CD4-positive, CD25-positive, alpha-beta regulatory T cell (primary cell): ENCODE measurements around the gene SERPINI1. TPM values are rescaled to one million over a fixed set of nuclear protein-coding genes. Genes with fewer than 3 reads are reported as not detected.
A peak's percentile ranks its signal among the peaks of the same experiment; 100 is the strongest.

Experiments
- ATAC-seq, 2 donors: fragments of 150-1000 bp; cut with Tn5 transposase; one replicate each; pipeline ENCODE4 v1.10.0; 2021; ENCODE audit warnings: low read depth in 2 of 2, moderate number of reproducible peaks in 2 of 2, moderate library complexity in 1 of 2
- DNase-seq, 3 donors: peaks; one replicate each; pipeline versions ENCODE4 v3.0.0 to v3.0.0-alpha.2; 2012 to 2022; ENCODE audit warnings: mixed read lengths in 1 of 3
- H3K27ac ChIP-seq: one replicate; pipeline ENCODE4 v1.7.0; 2013; ENCODE audit warnings: mild to moderate bottlenecking, low read length; ENCODE audit not compliant: insufficient read depth, poor library complexity, severe bottlenecking
- H3K27me3 ChIP-seq: one replicate; pipeline ENCODE4 v1.7.0; 2013; ENCODE audit warnings: low read length; ENCODE audit not compliant: control insufficient read depth, insufficient read depth
- H3K36me3 ChIP-seq: one replicate; pipeline ENCODE4 v1.7.0; 2013; ENCODE audit warnings: mild to moderate bottlenecking, low read length, moderate library complexity; ENCODE audit not compliant: control insufficient read depth, insufficient read depth
- H3K4me1 ChIP-seq: 2 replicates; pipeline ENCODE4 v1.7.0; 2013; ENCODE audit warnings: mild to moderate bottlenecking, low read length; ENCODE audit not compliant: insufficient read depth, control insufficient read depth, poor library complexity, severe bottlenecking
- H3K4me3 ChIP-seq: one replicate; pipeline ENCODE4 v1.7.0; 2013; ENCODE audit warnings: low read depth, mild to moderate bottlenecking, low read length, moderate library complexity
- H3K9me3 ChIP-seq, 2 experiments: 1 replicate in 1 of 2; 2 replicates in 1 of 2; pipeline ENCODE4 v1.7.0; 2013; ENCODE audit warnings: low read length in 2 of 2, mild to moderate bottlenecking in 1 of 2, moderate library complexity in 1 of 2; ENCODE audit not compliant: control insufficient read depth in 2 of 2
- H3K27ac Mint-ChIP-seq, 3 donors: one replicate each; pipeline ENCODE4 v1.8.0; 2020 to 2022; ENCODE audit warnings: mild to moderate bottlenecking in 3 of 3, mixed read lengths in 3 of 3, moderate library complexity in 2 of 3
- H3K27me3 Mint-ChIP-seq: one replicate; pipeline ENCODE4 v1.8.0; 2022; ENCODE audit warnings: mild to moderate bottlenecking, mixed read lengths
- H3K36me3 Mint-ChIP-seq: one replicate; pipeline ENCODE4 v1.8.0; 2020; ENCODE audit warnings: mixed read lengths
- H3K4me1 Mint-ChIP-seq, 4 donors: one replicate each; pipeline ENCODE4 v1.8.0; 2020 to 2022; ENCODE audit warnings: mixed read lengths in 4 of 4, mild to moderate bottlenecking in 1 of 4
- H3K4me3 Mint-ChIP-seq, 4 donors: one replicate each; pipeline ENCODE4 v1.8.0; 2020 to 2022; ENCODE audit warnings: mild to moderate bottlenecking in 4 of 4, mixed read lengths in 4 of 4, moderate library complexity in 3 of 4
- H3K9me3 Mint-ChIP-seq, 7 donors: one replicate each; pipeline ENCODE4 v1.8.0; 2020 to 2022; ENCODE audit warnings: mixed read lengths in 7 of 7, mild to moderate bottlenecking in 3 of 7, moderate library complexity in 2 of 7
- polyA plus RNA-seq, 4 donors: library from polyadenylated mRNA; unstranded; fragments of 300-500 nt; fragmentation: Illumina TruSeq; gene quantifications; one replicate each; pipeline ENCODE4 v1.2.3, GENCODE V29; 2021
- total RNA-seq: library from RNA; stranded (reverse); gene quantifications from one replicate; pipeline ENCODE4 v1.2.3, GENCODE V29; 2022

Gene SERPINI1
- total RNA-seq (2.4 TPM), polyA plus RNA-seq (10 to 100 TPM; 12.8 to 17.8 (median 15.3) TPM)

- H3K9me3 ChIP-seq = no peaks in the 10 kb centered on the region
- H3K4me1 Mint-ChIP-seq = peaks cover 8 to 34% (median 19%) of the 10 kb centered on the region in 4 donors
- H3K9me3 Mint-ChIP-seq = no peaks in the 10 kb centered on the region
- peaks cover 45% of the 10 kb centered on the region for H3K4me1 ChIP-seq
- peak within 1 kb of the TSS; percentile 91 for H3K27ac ChIP-seq
- peak within 1 kb of the TSS; percentile 95 for H3K4me3 ChIP-seq
- DNase-seq = peak in 2 of 3 donors; percentile 75 to 90
- no peaks in the 10 kb centered on the region for H3K36me3 ChIP-seq
- ATAC-seq = peak; percentile 35 to 36
- no peaks in the 10 kb centered on the region for H3K27me3 ChIP-seq
- no peaks in the 10 kb centered on the region for H3K27me3 Mint-ChIP-seq
- H3K4me3 Mint-ChIP-seq = no peak within 1 kb of the TSS
- peak within 1 kb of the TSS in 1 of 3 donors; percentile 38 for H3K27ac Mint-ChIP-seq
- peaks cover 4% of the 10 kb centered on the region for H3K36me3 Mint-ChIP-seq
Observed at GRCh38 chr3:167735233-167736138, at the start of gene SERPINI1. Gene SERPINI1, plus strand, starts transcription at chr3:167735721. Its CDS starts 53,408 bp downstream, at chr3:167789129.

GRCh38 chr3:167691366-167691765 lies 44.2 kb upstream of the SERPINI1 start:
- H3K4me1 ChIP-seq = peaks cover 13% of the 10 kb centered on the region
- Mint-ChIP-seq H3K27ac (peak overlapping the region in 2 of 3 donors; percentile 76 to 87), H3K36me3 (peaks cover 20% of the 10 kb centered on the region), H3K4me1 (peaks cover 21 to 52% (median 41%) of the 10 kb centered on the region in 4 donors), H3K4me3 (peak overlapping the region in 3 of 4 donors; percentile 1 to 14 (median 6)), H3K9me3 (no peaks in the 10 kb centered on the region), H3K27me3 (no peaks in the 10 kb centered on the region)
- H3K9me3 ChIP-seq = no peaks in the 10 kb centered on the region
- H3K36me3 ChIP-seq = peaks cover 53% of the 10 kb centered on the region
- peak; percentile 91 to 95 for ATAC-seq
- H3K4me3 ChIP-seq = peak overlapping the region; percentile 5
- H3K27ac ChIP-seq = peak overlapping the region; percentile 56
- peak in 2 of 3 donors; percentile 42 to 88 for DNase-seq
- H3K27me3 ChIP-seq = no peaks in the 10 kb centered on the region

- no peak overlapping the region for H3K27ac ChIP-seq
- no peaks in the 10 kb centered on the region for H3K9me3 ChIP-seq
- peaks cover 51% of the 10 kb centered on the region for H3K36me3 ChIP-seq
- no peaks in the 10 kb centered on the region for H3K9me3 Mint-ChIP-seq
- no peak overlapping the region for H3K4me3 ChIP-seq
- H3K27me3 ChIP-seq = no peaks in the 10 kb centered on the region
- H3K27me3 Mint-ChIP-seq = no peaks in the 10 kb centered on the region
- H3K36me3 Mint-ChIP-seq = peaks cover 29% of the 10 kb centered on the region
- no peak overlapping the region for H3K4me3 Mint-ChIP-seq
- peaks cover 13% of the 10 kb centered on the region for H3K4me1 ChIP-seq
- DNase-seq (no peak), ATAC-seq (no peak)
- peaks cover 21 to 56% (median 53%) of the 10 kb centered on the region in 4 donors for H3K4me1 Mint-ChIP-seq
- peak overlapping the region; percentile 65 to 76 (median 76) for H3K27ac Mint-ChIP-seq
Observed at GRCh38 chr3:167694121-167694520, 41.4 kb upstream of the SERPINI1 start.

- ATAC-seq = no peak
- no peak for DNase-seq
Observed at GRCh38 chr3:167700046-167700445, 35.5 kb upstream of the SERPINI1 start.

GRCh38 chr3:167700926-167701325 lies 34.6 kb upstream of the SERPINI1 start:
- Mint-ChIP-seq H3K36me3 (peaks cover 26% of the 10 kb centered on the region), H3K9me3 (no peaks in the 10 kb centered on the region), H3K27me3 (no peaks in the 10 kb centered on the region), H3K27ac (peak overlapping the region in 2 of 3 donors; percentile 11 to 33), H3K4me1 (peaks cover 12 to 42% (median 34%) of the 10 kb centered on the region in 4 donors), H3K4me3 (no peak overlapping the region)
- H3K4me1 ChIP-seq = no peaks in the 10 kb centered on the region
- DNase-seq (no peak), ATAC-seq (no peak)
- peaks cover 39% of the 10 kb centered on the region for H3K36me3 ChIP-seq
- no peaks in the 10 kb centered on the region for H3K9me3 ChIP-seq
- H3K27ac ChIP-seq = no peak overlapping the region
- H3K27me3 ChIP-seq = no peaks in the 10 kb centered on the region
- H3K4me3 ChIP-seq = no peak overlapping the region

More at GRCh38 chr3:167700046-167700445, 35.5 kb upstream of the SERPINI1 start:
- H3K27me3 ChIP-seq = no peaks in the 10 kb centered on the region
- H3K4me3 ChIP-seq = no peak overlapping the region
- peaks cover 48% of the 10 kb centered on the region for H3K36me3 ChIP-seq
- Mint-ChIP-seq H3K4me3 (no peak overlapping the region), H3K4me1 (peaks cover 10 to 38% (median 30%) of the 10 kb centered on the region in 4 donors), H3K27ac (peak overlapping the region in 2 of 3 donors; percentile 11 to 14), H3K9me3 (no peaks in the 10 kb centered on the region), H3K36me3 (peaks cover 31% of the 10 kb centered on the region), H3K27me3 (no peaks in the 10 kb centered on the region)
- no peaks in the 10 kb centered on the region for H3K4me1 ChIP-seq
- H3K9me3 ChIP-seq = no peaks in the 10 kb centered on the region
- H3K27ac ChIP-seq = no peak overlapping the region

GRCh38 chr3:167705840-167706239 lies 29.7 kb upstream of the SERPINI1 start:
- Histone ChIP-seq H3K4me1 (no peaks in the 10 kb centered on the region), H3K36me3 (peaks cover 55% of the 10 kb centered on the region), H3K27ac (no peak overlapping the region), H3K4me3 (no peak overlapping the region), H3K9me3 (no peaks in the 10 kb centered on the region), H3K27me3 (no peaks in the 10 kb centered on the region)
- H3K4me3 Mint-ChIP-seq = no peak overlapping the region
- peak in 1 of 3 donors; percentile 6 for DNase-seq
- peaks cover 36% of the 10 kb centered on the region for H3K36me3 Mint-ChIP-seq
- H3K9me3 Mint-ChIP-seq = no peaks in the 10 kb centered on the region
- ATAC-seq = no peak
- H3K27me3 Mint-ChIP-seq = no peaks in the 10 kb centered on the region
- peaks cover 30 to 47% (median 41%) of the 10 kb centered on the region in 4 donors for H3K4me1 Mint-ChIP-seq
- peak overlapping the region in 1 of 3 donors; percentile 3 for H3K27ac Mint-ChIP-seq

GRCh38 chr3:167709690-167710089 lies 25.8 kb upstream of the SERPINI1 start:
- no peaks in the 10 kb centered on the region for H3K27me3 ChIP-seq
- no peak overlapping the region for H3K27ac Mint-ChIP-seq
- H3K9me3 ChIP-seq = no peaks in the 10 kb centered on the region
- DNase-seq = no peak
- no peaks in the 10 kb centered on the region for H3K4me1 ChIP-seq
- H3K36me3 ChIP-seq = peaks cover 46% of the 10 kb centered on the region
- no peaks in the 10 kb centered on the region for H3K9me3 Mint-ChIP-seq
- H3K4me3 ChIP-seq = no peak overlapping the region
- no peaks in the 10 kb centered on the region for H3K27me3 Mint-ChIP-seq
- H3K4me3 Mint-ChIP-seq = no peak overlapping the region
- H3K36me3 Mint-ChIP-seq = peaks cover 55% of the 10 kb centered on the region
- no peak for ATAC-seq
- H3K27ac ChIP-seq = no peak overlapping the region
- H3K4me1 Mint-ChIP-seq = peaks cover 53 to 80% (median 62%) of the 10 kb centered on the region in 4 donors
